HepG2 (cell line): ENCODE results near the gene SAMD10. TPM values are rescaled to one million over a fixed set of nuclear protein-coding genes. Genes with fewer than 3 reads are reported as not detected.

Source experiments
- AHDC1 ChIP-seq: sonication (generic); formaldehyde crosslinking; IDR thresholded peaks from 2 replicates; pipeline ENCODE4 v1.5.1; 2020; ENCODE audit warnings: mild to moderate bottlenecking, missing genetic modification reagents, borderline replicate concordance
- CBFB ChIP-seq: sonication (generic); formaldehyde crosslinking; IDR thresholded peaks from 2 replicates; pipeline ENCODE4 v1.4.0; 2020; ENCODE audit warnings: missing genetic modification reagents
- CBX2 ChIP-seq, 2 experiments: fragments of 200-600 bp in 1 of 2; sonication (generic); formaldehyde crosslinking in 1 of 2; IDR thresholded peaks; 2 replicates each; pipeline versions ENCODE4 v1.7.0 to v1.8.1; 2018 to 2022; ENCODE audit warnings: low read depth in 2 of 2, low read length in 1 of 2, mild to moderate bottlenecking in 1 of 2, missing genetic modification reagents in 1 of 2
- ETS1 ChIP-seq: sonication (generic); formaldehyde crosslinking; IDR thresholded peaks from 2 replicates; pipeline ENCODE4 v1.4.0; 2020; ENCODE audit warnings: missing genetic modification reagents
- HMGXB4 ChIP-seq, 2 experiments: sonication (generic) in 1 of 2; formaldehyde crosslinking in 1 of 2; IDR thresholded peaks; 2 replicates each; pipeline versions ENCODE4 v1.4.0 to v1.6.1; 2018 to 2020; ENCODE audit warnings: missing genetic modification reagents in 2 of 2, borderline replicate concordance in 1 of 2, low read depth in 1 of 2, mild to moderate bottlenecking in 1 of 2, missing biosample characterization in 1 of 2
- HNF1B ChIP-seq: sonication (generic); formaldehyde crosslinking; IDR thresholded peaks from 2 replicates; pipeline ENCODE4 v1.5.1; 2020; ENCODE audit warnings: mild to moderate bottlenecking, moderate library complexity, missing genetic modification reagents
- PAWR ChIP-seq: sonication (generic); formaldehyde crosslinking; IDR thresholded peaks from 2 replicates; pipeline ENCODE4 v1.4.0; 2020; ENCODE audit warnings: missing genetic modification reagents, mild to moderate bottlenecking, borderline replicate concordance
- SYNCRIP ChIP-seq: fragments of 200-400 bp; formaldehyde crosslinking; IDR thresholded peaks from 2 replicates; pipeline ENCODE4 v1.6.1; 2018; ENCODE audit warnings: mild to moderate bottlenecking, low read depth, low read length; ENCODE audit not compliant: insufficient read depth
- ZNF512 ChIP-seq: sonication (generic); formaldehyde crosslinking; IDR thresholded peaks from 2 replicates; pipeline ENCODE4 v1.4.0; 2020; ENCODE audit warnings: mild to moderate bottlenecking, missing genetic modification reagents
- ZNF768 ChIP-seq: sonication (generic); formaldehyde crosslinking; IDR thresholded peaks from 2 replicates; pipeline ENCODE4 v1.4.0; 2020; ENCODE audit warnings: missing genetic modification reagents
- ZSCAN9 ChIP-seq: IDR thresholded peaks from 2 replicates; pipeline ENCODE4 v1.6.1; 2016; ENCODE audit warnings: borderline replicate concordance
- polyA plus RNA-seq, 8 experiments: library from polyadenylated mRNA; depleted of rRNA in 3 of 8; stranded (reverse) in 7 of 8; unstranded in 1 of 8; fragments of >200 nt; fragmentation: Illumina TruSeq in 4 of 8; extraction: Trizol in 4 of 8; gene quantifications; 2 replicates each; pipeline versions ENCODE4 v1.2.1 to v1.2.3, GENCODE V29; 2011 to 2016; ENCODE audit warnings: low read depth in 4 of 8, missing spikeins in 1 of 8, mixed read lengths in 1 of 8; ENCODE audit not compliant: insufficient read depth in 1 of 8
- total RNA-seq, 5 experiments: library from RNA; depleted of rRNA; stranded (reverse); fragments of >200 nt; fragmentation: Illumina TruSeq; extraction: Trizol; gene quantifications; 2 replicates each; pipeline ENCODE4 v1.2.3, GENCODE V29; 2016; ENCODE audit warnings: low read depth in 1 of 5

The SAMD10 gene
- total and polyA plus RNA-seq, 2 of the 13 experiments (the other 11 are each of a cell fraction or from before 2014, with no cell fraction given): 6.1 to 11.0 TPM

- TF ChIP-seq HNF1B: peak; percentile 99
- no peak for TF ChIP-seq ZSCAN9 (CRISPR knock-in tag)
- no peak for TF ChIP-seq CBX2 (IDR thresholded peaks at IDR 0.05; ENCODE audit: low read depth, low read length)
- no peak for TF ChIP-seq CBX2 (CRISPR knock-in tag; IDR thresholded peaks at IDR 0.05; ENCODE audit: low read depth)
- TF ChIP-seq ZNF512 (CRISPR knock-in tag): no peak
- TF ChIP-seq HMGXB4 (CRISPR knock-in tag; IDR thresholded peaks at IDR 0.05; ENCODE audit: borderline replicate concordance in 1 of 2, low read depth in 1 of 2): peak in 1 of 2 experiments; percentile 62; a peak in 2 of 4 replicates
- no peak for TF ChIP-seq ETS1 (CRISPR knock-in tag)
- TF ChIP-seq AHDC1 (CRISPR knock-in tag): 0 out of 2 replicates have a peak, but pooled peaks have one; percentile 51
- TF ChIP-seq PAWR: peak; percentile 89; the same call in 1 of the 2 replicates
- TF ChIP-seq ZNF768 (CRISPR knock-in tag): peak; percentile 79; the same call in 1 of the 2 replicates
- no peak for TF ChIP-seq SYNCRIP
- TF ChIP-seq CBFB (CRISPR knock-in tag): no peak; the same call in none of the 2 replicates
Measured at GRCh38 chr20:64024141-64024990, 44.9 kb upstream of the SAMD10 start (continued).
